Prostate gland (tissue), 2 donors: ENCODE measurements around the gene SHROOM3.

Experiments
- CTCF ChIP-seq, 4 experiments: fragments of 200-600 bp in 2 of 4; fragments of 450-650 bp in 2 of 4; sonication (generic) in 2 of 4; IDR thresholded peaks; 1 replicate in 3 of 4; 2 replicates in 1 of 4; pipeline ENCODE4 v1.5.1; 2016 to 2019; ENCODE audit warnings: antibody characterized with exemption in 4 of 4, mild to moderate bottlenecking in 2 of 4, moderate library complexity in 2 of 4
- POLR2A ChIP-seq: fragments of 450-650 bp; IDR thresholded peaks from one replicate; pipeline ENCODE4 v1.6.1; 2016; ENCODE audit warnings: antibody characterized with exemption, mild to moderate bottlenecking
- POLR2AphosphoS5 ChIP-seq: sonication (generic); formaldehyde crosslinking; IDR thresholded peaks from one replicate; pipeline ENCODE4 v1.6.1; 2017; ENCODE audit warnings: antibody characterized with exemption

GRCh38 chr4:76526585-76526990 lies 91.6 kb downstream of the SHROOM3 start:
- TF ChIP-seq POLR2A (no peak), CTCF (IDR thresholded peaks at IDR 0.05) (no peak), POLR2AphosphoS5 (peak; percentile 90)
